ENCODE measurements around the gene MAPK7.

- no peak; the same call in 1 of the 2 replicates for TF ChIP-seq POLR2AphosphoS5 (IDR thresholded peaks at IDR 0.05; ENCODE audit: low read depth, low read length)
- TF ChIP-seq SIN3A (conservative IDR thresholded peaks at IDR 0.05 in 1 of 2, IDR thresholded peaks at IDR 0.05 in 1 of 2; ENCODE audit: low read depth in 1 of 2, low read length in 2 of 2) = no peak
- TF ChIP-seq SIX5 (IDR thresholded peaks at IDR 0.05; ENCODE audit: low read depth, low read length) = no peak
Measured at GRCh38 chr17:19383681-19384470, 5.6 kb downstream of the MAPK7 start.

Data from H1 (cell line).